HG02852 (cell line): ENCODE results near the gene MBOAT2.
"Not testable (repeated sequence)": the region's sequence is repeated elsewhere in the genome, so short reads cannot be mapped to it uniquely, and the experiment has no call there.

Experiments
- ATAC-seq: cut with Tn5 transposase; IDR thresholded peaks from one replicate; pipeline ENCODE4 v1.9.1; 2021; ENCODE audit warnings: mild to moderate bottlenecking, moderate library complexity; ENCODE audit not compliant: unreplicated experiment

The MBOAT2 gene

DNA sequence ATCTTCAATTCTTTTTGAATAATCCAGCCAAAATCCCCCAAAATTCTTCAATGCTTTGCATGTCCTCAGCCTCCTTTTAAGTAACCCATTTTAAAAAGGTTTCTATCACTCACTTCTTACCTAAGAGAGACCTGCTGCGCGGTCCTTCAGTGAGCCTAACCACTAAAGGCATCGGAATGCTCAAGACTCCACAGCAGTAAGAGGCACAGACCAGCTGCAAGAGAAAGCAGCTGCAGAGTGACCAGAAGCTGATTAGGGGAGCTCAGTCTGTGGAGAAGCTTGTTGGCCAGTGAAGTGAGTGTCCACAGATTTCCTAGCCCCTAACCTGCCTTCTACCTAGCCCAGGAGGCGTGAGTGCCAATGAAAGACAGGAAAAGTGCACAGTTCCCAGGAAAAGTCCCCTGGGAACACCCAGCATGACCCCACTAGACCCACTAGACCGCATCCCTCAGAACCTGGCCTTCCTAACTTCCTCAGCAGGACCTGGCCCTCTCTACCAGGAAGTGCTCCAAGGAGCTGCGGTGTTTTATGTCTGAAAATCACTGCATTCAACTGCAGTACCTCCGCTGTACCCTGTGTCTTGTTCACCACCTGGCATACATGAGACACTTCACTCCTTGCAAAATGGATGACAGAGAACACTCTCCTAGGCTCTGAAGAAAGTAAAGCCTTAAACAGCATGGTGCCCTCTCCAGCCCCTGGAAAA is 10.1 kb downstream of the MBOAT2 start:
- ATAC-seq: no peak

DNA sequence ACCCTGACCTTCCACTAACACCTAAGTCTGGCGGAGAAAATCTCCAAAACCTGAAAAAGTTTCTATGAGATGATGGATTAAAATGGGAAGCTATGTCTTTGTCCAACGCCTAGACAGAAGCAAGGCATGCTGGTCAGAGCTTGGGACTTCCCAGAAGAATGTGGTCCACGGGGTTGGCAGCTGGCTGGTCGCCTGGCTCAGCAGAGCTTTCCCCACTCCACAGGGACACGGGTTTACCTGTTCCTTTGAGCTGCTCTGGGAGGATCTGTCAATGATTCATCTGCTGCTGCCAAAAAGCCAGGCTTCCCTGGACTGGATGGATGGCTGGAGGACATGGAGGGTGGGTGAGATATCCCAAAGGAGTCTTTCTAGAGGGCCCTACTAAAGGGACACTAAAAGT is 10.8 kb downstream of the MBOAT2 start:
- ATAC-seq: no peak

DNA sequence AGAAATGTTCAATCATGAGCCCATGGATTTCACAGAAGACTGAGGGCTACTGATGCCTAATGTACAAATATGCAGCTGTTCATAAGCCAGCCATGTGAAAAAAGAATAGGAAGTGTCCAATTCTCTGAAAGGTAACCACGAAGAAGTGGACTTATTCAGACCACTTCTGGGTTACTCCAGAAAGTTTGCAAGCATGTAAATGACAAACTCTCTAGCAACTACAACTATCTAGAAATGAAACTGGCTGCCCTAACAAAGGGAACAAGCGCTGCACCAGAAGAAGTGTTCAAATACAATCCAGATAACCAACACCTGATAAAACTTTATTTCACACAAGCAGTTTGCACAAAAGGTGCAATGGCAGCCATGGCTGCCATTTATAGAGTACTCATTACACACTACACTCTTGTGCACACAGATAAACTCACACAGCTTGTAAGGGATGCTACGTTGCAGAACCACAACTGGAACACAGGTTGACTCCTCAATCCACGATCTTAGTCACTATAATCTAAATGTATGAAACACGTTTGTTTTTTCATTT is 13.9 kb downstream of the MBOAT2 start:
- no peak for ATAC-seq

DNA sequence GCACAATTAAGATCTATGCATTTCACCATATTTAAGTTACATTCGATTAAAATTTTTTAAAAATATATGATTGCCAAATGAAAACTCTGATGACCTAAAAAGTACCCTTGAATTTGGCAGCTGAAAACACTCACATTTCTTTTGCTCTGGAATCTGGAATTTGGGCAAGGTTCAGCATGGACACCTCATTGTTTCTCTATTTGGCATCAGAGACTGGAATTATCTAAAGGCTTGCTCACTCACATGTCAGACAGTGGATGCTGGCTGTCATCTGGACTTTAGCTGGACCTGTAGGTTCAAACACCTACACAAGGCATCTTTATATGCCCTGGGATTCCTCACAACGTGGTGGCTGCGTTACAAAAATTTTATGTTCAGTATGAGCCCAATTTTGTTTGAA is 16.1 kb downstream of the MBOAT2 start:
- no peak for ATAC-seq

DNA sequence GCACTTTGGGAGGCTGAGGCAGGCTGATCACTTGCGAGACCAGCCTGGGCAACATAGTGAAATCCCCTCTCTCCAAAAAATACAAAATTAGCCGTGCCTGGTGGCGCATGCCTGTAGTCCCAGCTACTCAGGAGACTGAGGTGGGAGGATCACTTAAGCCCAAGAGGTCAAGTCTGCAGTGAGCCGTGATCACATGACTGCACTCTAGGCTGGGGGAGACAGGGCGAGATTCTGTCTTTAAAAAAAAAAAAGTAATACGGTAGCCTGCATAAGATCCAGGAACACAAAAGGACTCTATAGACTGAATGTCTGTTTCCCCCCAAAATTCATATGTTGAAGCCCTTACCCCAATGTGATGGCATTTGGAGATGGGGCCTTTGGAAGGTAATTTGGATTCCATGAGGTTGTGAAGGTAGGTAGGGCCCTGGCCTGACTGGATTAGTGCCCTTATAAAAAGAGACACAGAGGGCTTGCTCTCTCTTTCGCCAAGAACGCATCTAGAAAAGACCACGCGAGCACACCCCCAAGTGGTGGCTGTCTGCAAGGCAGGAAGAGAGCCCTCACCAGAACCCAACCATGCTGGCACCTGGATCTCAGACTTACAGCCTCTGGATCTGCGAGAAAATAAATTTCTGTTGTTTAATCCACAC is 17.0 kb downstream of the MBOAT2 start:
- no peak for ATAC-seq

DNA sequence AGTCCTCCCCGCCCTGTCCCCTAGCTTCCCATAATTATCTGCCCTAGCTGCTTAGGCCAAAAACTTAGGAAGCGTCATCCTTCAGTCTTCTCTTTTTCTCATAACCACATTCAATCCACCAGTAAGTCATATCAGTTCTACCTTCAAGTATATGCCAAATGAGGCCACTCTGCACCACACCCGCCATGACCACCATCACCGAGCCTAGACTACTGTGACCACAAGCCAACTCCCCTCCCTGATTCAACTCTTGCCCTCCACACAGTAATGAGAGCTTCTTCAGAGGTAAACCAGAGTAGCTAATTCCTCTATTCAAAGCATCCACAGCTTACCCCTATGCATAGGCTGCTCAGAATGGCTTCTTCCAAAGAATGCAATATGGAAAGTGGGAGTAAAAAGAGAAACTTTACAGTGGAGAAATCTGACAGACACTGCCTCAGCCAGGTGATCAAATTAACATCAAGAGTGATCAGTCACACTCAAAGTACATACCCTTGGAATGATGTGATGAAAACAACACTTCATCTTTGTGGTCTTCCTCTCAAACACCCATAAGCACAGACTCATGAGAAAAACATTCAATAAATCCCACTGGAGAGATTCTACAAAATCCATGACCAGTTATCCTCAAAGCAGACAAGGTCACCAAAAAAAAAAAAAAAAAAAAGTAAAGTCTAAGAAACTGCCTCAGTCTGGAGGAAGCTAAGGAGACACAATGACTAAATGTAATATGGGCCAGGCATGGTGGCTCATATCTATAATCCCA is 17.7 kb downstream of the MBOAT2 start:
- no peak for ATAC-seq

DNA sequence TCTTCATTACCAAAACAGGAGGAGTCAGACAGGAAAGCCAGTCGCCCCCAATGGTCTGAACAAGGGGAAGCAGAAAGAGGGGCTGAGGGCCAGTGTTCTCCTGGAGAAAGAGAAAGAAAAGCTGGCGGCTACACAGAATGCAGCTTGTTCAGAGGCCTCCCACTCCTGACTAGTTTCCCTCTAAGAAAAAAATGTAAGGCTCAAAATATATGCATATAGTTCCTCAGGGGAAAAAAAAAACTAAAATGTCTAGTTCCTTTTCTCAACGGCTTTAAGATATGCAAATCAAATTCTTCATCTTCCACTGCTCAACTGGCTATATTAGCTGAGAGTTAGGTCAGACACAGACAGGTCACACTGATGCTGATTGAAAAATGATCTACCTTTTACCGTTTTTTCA is 18.6 kb downstream of the MBOAT2 start:
- ATAC-seq: no peak

DNA sequence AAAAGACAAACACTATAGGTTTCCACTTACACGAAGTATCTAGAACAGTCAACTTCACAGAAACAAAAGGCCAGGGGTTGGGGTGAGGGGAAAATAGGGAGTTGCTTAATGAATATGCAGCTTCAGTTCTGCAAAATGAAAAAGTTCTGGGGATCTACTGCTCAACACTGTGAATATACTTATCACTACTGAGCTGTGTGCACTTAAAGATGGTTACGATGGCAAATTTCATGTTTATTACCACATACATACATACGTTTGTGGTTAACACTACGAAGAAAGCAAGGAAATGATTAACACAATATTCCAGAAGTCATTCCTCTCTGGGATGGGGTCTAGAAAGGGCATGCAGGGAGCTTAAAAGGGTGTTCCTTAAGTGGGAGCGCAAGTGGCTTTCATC is 19.3 kb downstream of the MBOAT2 start:
- no peak for ATAC-seq

DNA sequence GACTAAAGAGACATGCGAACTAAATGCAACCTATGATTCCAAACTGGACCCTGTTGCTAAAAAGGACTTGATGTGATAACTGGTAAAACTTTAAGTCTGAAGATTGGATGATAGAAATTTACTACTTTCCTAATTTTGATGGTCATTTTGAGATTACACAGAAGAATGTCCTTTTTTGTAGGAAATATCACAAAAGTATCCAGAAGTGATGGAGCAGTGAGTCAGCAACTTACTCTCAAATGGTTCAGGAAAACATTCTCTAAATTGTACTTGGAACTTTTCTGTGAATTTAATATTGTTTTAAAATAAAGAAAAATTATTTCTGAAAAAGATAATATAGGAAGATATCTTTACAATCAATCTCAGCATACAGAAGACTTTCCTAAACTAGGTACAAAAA is 19.9 kb downstream of the MBOAT2 start:
- ATAC-seq: no peak

DNA sequence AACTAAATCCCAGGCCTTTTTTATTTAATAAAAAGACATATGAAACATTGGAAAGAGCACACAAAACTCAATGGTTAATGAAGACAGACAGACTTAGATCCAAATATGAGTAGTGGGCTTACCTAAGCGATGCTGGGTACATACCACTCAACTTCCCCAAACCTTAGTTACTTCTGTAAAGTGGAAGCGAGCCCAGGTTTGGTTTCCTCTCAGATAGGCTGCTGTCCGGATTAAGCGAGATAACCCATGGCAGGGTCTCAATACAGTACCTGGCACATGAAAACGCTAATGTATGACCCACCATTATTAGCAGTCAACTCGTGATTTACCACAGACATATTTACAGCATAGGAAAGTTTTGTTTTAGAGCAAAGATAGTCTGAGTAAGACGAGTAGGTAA is 21.6 kb downstream of the MBOAT2 start:
- no peak for ATAC-seq

DNA sequence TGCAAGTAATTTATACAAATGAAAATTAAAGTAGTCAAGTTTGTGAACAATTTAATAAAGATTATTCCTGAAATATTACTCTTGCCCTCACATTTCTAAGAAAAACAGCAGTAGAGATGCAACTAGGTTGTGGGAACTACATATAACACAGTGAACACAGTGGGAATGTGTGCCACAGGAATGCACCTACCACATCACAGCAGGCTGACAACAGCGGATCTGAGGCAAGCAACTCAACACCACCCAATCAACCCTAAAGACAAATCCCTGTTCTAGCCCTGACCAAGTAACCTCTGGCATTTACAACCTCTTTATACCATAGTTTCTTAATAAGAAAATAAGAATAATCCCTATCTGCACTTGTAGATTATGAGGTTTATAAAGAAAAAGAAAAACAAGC is 23.4 kb downstream of the MBOAT2 start:
- ATAC-seq: no peak

DNA sequence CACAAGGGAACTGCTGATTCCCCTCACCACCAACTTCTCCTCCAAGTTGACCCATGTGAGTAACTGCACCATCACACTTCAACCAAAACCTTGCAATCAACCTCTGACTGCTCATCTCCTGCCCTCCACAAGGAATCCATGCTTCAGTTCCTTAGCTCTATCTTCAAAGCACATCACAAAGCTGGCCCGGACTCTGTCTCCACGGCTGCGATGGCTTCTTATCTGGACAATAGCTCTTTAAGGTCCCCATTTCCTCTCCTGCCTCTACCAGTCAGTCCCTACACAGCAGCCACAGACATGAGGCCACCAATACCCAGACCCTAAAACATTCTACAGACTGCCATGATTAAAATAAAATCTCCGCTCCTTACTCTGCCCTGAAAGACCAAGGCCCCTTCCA is 25.7 kb downstream of the MBOAT2 start:
- no peak for ATAC-seq

DNA sequence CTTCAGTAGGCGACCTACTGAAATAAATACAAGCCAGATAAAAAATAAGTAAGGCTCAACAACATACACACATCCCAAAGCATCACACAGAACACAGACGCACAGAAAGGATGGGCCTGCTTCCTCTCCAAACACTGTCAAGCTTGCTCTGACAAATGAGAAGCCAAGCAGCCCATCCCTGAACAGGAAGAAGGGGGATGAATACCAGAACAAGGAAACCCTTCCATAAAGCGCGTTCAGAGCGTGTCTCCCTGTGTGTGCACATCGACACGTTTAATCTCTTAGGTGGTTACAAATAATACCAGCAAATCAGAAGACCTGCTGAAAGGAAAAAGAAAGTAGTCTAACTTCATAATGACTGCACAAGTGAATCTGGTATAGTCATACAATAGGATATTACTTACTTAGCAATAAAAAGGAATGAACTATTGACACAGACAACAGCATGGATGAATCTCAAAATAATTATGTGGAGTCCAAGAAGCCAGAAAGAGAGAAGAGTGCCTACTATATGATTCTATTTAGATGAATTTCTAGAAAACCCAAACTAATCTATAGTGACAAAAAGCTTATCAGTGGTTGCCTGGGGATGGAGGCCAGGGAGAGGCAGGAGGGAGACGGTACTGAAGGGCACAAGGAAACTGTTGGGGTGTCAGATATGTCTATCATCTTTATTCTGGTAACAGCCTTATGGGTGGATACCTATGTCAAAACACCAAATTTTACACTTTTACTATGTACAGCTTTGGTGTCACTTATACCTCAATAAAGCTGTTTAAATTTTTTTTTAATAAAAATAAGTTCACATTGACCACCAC is 26.8 kb downstream of the MBOAT2 start:
- ATAC-seq: no peak

DNA sequence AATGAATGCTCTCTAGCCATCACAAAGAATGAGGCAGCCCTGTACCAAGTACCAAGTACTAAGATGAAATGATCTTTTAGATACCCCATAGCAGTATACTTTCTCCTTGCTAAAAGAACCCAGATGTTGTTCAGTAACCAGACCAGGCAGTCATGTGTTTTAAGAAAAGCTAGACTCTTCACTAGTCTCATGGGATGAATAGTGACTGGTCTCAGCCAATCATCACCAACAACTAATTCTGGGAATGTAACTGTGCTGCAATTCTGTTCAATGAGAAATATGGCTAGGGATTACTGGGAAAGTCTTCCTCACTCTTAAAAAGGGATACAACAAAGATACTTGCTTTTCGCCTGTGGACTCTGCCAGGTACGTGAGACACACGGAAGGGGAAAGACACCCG is 29.5 kb downstream of the MBOAT2 start:
- ATAC-seq: no peak

DNA sequence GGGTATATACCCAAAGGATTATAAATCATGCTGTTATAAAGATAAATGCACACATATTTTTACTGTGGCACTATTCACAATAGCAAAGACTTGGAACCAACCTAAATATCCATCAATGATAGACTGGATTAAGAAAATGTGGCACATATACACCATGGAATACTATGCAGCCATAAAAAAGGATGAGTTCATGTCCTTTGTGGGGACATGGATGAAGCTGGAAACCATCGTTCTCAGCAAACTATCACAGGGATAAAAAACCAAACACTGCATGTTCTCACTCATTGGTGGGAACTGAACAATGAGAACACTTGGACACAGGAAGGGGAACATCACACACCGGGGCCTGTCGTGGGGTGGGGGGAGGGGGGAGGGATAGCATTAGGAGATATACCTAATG is 30.5 kb downstream of the MBOAT2 start:
- ATAC-seq: not testable (repeated sequence)

DNA sequence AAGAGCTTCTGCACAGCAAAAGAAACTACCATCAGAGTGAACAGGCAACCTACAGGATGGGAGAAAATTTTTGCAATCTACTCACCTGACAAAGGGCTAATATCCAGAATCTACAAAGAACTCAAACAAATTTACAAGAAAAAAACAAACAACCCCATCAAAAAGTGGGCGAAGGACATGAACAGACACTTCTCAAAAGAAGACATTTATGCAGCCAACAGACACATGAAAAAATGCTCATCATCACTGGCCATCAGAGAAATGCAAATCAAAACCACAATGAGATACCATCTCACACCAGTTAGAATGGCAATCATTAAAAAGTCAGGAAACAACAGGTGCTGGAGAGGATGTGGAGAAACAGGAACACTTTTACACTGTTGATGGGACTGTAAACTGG is 30.9 kb downstream of the MBOAT2 start:
- ATAC-seq: not testable (repeated sequence)

DNA sequence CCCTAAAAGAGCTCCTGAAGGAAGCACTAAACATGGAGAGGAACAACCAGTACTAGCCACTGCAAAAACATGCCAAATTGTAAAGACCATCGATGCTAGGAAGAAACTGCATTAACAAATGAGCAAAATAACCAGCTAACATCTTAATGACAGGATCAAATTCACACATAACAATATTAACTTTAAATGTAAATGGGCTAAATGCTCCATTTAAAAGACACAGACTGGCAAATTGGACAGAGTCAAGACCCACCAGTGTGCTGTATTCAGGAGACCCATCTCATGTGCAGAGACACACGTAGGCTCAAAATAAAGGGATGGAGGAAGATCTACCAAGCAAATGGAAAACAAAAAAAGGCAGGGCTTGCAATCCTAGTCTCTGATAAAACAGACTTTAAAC is 34.1 kb downstream of the MBOAT2 start:
- not testable (repeated sequence) for ATAC-seq

DNA sequence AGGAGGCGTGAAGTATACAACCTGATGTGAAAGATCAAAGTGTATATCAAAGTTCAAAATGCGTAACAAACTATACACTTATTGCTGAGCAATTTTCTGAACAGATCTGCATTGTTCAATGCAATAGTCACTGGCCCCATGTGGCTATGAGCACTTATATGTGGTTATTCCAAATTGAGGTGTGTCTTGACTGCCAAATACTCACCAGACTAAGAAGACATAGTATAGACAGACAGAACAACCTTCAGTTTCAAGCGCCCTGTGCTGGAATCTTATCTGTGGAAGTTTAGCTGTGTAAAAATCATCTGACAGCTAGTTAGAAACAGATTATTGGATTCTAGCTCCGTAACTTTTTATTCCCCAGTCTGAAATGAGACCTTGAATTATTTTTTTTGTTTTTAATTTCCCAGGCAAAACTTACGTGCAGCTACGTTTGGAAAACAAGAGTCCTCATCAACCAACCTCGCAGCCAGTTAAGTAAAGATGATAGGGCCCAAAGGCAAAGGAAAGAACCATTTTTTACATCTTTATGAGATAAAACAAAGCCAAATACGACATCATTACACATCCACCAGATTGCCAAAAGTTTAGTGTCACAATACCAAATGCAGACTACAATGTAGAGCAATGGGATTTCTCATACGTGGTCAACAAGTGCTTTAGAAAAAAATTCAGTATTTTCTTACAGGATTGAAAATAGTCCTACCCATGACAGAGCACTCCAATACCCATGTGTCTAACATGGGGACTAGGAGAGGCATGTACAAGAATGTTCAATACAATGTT is 37.2 kb downstream of the MBOAT2 start:
- ATAC-seq: no peak

DNA sequence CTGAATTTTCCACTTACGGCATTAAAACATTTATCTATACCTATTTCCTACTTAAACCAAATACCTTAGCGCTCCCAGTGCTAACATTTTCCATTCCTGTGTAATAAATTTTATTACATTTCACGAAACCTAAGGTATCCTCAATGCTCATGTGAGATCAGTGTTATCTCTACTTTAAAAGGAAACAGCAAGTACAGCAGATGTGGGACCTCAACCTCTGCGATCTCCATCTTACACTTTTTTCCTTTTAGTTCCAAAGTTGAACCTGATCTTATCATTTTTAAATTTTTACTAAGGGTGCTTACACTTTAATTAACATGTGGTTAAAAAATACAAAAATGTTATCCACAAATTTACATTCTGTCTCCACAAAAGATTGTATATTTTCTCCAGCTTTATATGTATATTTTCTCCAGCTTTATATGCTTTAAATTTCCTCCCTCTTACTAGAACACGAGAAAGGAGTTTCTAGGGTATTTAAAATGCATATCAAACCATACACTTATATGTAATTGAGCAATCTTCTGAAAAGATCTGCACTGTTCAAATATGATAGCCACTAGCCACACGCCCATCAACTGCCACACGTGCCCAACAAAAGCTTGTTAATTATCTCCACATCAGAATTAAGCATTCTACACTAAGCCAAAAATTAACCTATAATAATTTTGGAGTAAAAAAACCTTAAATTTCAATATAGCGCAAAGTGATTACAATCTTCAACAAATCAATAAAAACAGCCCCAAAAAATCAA is 38.1 kb downstream of the MBOAT2 start:
- ATAC-seq: no peak
